Esophagus muscularis mucosa (tissue), 3 donors: ENCODE data around the gene XPA.

Source experiments
- POLR2A ChIP-seq: fragments of 450-650 bp; IDR thresholded peaks from one replicate; pipeline ENCODE4 v1.6.1; 2017; ENCODE audit warnings: antibody characterized with exemption, moderate library complexity, mild to moderate bottlenecking, low read depth
- POLR2AphosphoS5 ChIP-seq, 2 donors: sonication (generic); formaldehyde crosslinking; IDR thresholded peaks; one replicate each; pipeline ENCODE4 v1.6.1; 2017; ENCODE audit warnings: antibody characterized with exemption in 2 of 2
- TF ChIP-seq, protein P1 (sequence below), 3 experiments: fragments of 200-600 bp in 2 of 3; fragments of 450-650 bp in 1 of 3; sonication (generic) in 2 of 3; IDR thresholded peaks; one replicate each; pipeline ENCODE4 v1.5.1; 2017 to 2019; ENCODE audit warnings: antibody characterized with exemption in 3 of 3, mild to moderate bottlenecking in 2 of 3, moderate library complexity in 1 of 3

DNA sequence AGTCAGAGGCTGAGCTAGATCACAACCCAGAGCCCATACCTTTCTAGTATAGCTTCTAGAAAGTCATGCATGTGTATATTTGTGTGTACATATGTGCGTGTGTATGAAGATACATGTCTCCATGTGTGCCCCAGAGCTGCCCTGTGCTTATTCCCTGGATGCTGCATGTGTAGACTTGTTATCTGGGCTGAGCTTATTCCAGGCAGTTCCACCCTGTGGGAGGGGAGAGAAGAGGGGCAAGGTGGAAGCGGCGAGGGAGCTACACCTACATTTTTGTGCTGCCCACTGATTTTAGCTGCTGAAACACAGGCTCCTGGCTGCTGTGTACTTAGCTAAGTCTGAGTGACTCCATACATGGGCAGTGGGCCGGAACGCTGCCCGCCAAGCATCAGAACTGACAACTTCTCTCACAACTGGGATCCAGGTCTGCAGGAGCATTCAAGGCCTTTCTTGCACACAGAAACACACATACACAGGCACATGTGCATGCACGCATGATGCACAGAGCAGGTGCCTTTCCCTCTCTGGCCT is 38.0 kb upstream of the XPA start:
- TF ChIP-seq POLR2A (no peak), POLR2AphosphoS5 (IDR thresholded peaks at IDR 0.05) (no peak)
- TF ChIP-seq, protein P1, sequence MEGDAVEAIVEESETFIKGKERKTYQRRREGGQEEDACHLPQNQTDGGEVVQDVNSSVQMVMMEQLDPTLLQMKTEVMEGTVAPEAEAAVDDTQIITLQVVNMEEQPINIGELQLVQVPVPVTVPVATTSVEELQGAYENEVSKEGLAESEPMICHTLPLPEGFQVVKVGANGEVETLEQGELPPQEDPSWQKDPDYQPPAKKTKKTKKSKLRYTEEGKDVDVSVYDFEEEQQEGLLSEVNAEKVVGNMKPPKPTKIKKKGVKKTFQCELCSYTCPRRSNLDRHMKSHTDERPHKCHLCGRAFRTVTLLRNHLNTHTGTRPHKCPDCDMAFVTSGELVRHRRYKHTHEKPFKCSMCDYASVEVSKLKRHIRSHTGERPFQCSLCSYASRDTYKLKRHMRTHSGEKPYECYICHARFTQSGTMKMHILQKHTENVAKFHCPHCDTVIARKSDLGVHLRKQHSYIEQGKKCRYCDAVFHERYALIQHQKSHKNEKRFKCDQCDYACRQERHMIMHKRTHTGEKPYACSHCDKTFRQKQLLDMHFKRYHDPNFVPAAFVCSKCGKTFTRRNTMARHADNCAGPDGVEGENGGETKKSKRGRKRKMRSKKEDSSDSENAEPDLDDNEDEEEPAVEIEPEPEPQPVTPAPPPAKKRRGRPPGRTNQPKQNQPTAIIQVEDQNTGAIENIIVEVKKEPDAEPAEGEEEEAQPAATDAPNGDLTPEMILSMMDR (IDR thresholded peaks at IDR 0.05), result no peak
